IPS-18c (cell line): ENCODE data around the gene TMEM190.
A peak's percentile ranks its signal among the peaks of the same experiment; 100 is the strongest.

Experiments
- H3K4me3 ChIP-seq: 2 replicates; pipeline ENCODE4 v1.7.0; 2013; ENCODE audit warnings: low read depth, mild to moderate bottlenecking, low read length, moderate library complexity; ENCODE audit not compliant: insufficient read depth
- H3K9me3 ChIP-seq: one replicate; pipeline ENCODE4 v1.6.1; 2013; ENCODE audit warnings: mild to moderate bottlenecking, low read length, moderate library complexity; ENCODE audit not compliant: control insufficient read depth, insufficient read depth

TMEM190 gene

GRCh38 chr19:55383279-55384130 lies 6.9 kb downstream of the TMEM190 start:
- H3K4me3 ChIP-seq = peak overlapping the region; percentile 88
- H3K9me3 ChIP-seq = no peaks in the 10 kb centered on the region

GRCh38 chr19:55384131-55384919 lies 7.7 kb downstream of the TMEM190 start, which contains the start of gene TMEM238:
Gene TMEM238, minus strand, starts transcription at chr19:55384292. Its CDS starts 33 bp downstream, at chr19:55384259.
- H3K9me3 ChIP-seq = no peaks in the 10 kb centered on the region
- H3K4me3 ChIP-seq = peak within 1 kb of the TSS; percentile 88

GRCh38 chr19:55384920-55385723 lies 8.5 kb downstream of the TMEM190 start:
- Histone ChIP-seq H3K4me3 (peak overlapping the region; percentile 88), H3K9me3 (no peaks in the 10 kb centered on the region)

GRCh38 chr19:55385724-55386492 lies 9.3 kb downstream of the TMEM190 start, which contains the start of gene RPL28:
Gene RPL28, plus strand, starts transcription at chr19:55385932. Its CDS starts 426 bp downstream, at chr19:55386358.
- Histone ChIP-seq H3K4me3 (peak within 1 kb of the TSS; percentile 88), H3K9me3 (no peaks in the 10 kb centered on the region)

- no peaks in the 10 kb centered on the region for H3K9me3 ChIP-seq
Measured at GRCh38 chr19:55386493-55386971, 9.9 kb downstream of the TMEM190 start.

GRCh38 chr19:55387736-55388497 lies 11.3 kb downstream of the TMEM190 start:
- Histone ChIP-seq H3K4me3 (peak overlapping the region; percentile 88), H3K9me3 (no peaks in the 10 kb centered on the region)

More at GRCh38 chr19:55386493-55386971, 9.9 kb downstream of the TMEM190 start:
- peak overlapping the region; percentile 88 for H3K4me3 ChIP-seq

- Histone ChIP-seq H3K4me3 (peak overlapping the region; percentile 4; the same call in 1 of the 2 replicates), H3K9me3 (no peaks in the 10 kb centered on the region)
Measured at GRCh38 chr19:55389386-55390317, 13.0 kb downstream of the TMEM190 start.

GRCh38 chr19:55390461-55390880 lies 13.8 kb downstream of the TMEM190 start:
- Histone ChIP-seq H3K9me3 (no peaks in the 10 kb centered on the region), H3K4me3 (no peak overlapping the region)

- Histone ChIP-seq H3K4me3 (no peak overlapping the region), H3K9me3 (no peaks in the 10 kb centered on the region)
Measured at GRCh38 chr19:55391191-55391670, 14.6 kb downstream of the TMEM190 start.

- H3K4me3 ChIP-seq = no peak overlapping the region
Measured at GRCh38 chr19:55391702-55392615, 15.3 kb downstream of the TMEM190 start.

GRCh38 chr19:55392820-55393761 lies 16.5 kb downstream of the TMEM190 start:
- no peaks in the 10 kb centered on the region for H3K9me3 ChIP-seq
- no peak overlapping the region for H3K4me3 ChIP-seq

More at GRCh38 chr19:55391702-55392615, 15.3 kb downstream of the TMEM190 start:
- no peaks in the 10 kb centered on the region for H3K9me3 ChIP-seq

- H3K4me3 ChIP-seq = no peak overlapping the region
Measured at GRCh38 chr19:55398200-55398925, 21.7 kb downstream of the TMEM190 start.

More at GRCh38 chr19:55398200-55398925, 21.7 kb downstream of the TMEM190 start:
- peaks cover under 1% of the 10 kb centered on the region for H3K9me3 ChIP-seq
